H1 (cell line): ENCODE measurements around the gene SOHLH1. TPM values are rescaled to one million over a fixed set of nuclear protein-coding genes. Genes with fewer than 3 reads are reported as not detected.

ENCODE experiments used
- CTCF ChIA-PET: fragments of 300-600 bp; sonication (Branson Sonifier 250); formaldehyde crosslinking; loops from one replicate; lab custom pipeline; 2021; ENCODE audit not compliant: partially characterized antibody; lab: Charles Lee
- POLR2A ChIA-PET: fragments of 300-600 bp; sonication (Branson Sonifier 250); formaldehyde crosslinking; loops from one replicate; lab custom pipeline; 2021; ENCODE audit warnings: inconsistent platforms; ENCODE audit not compliant: partially characterized antibody; lab: Charles Lee
- DNase-seq, 2 experiments: peaks; one replicate each; pipeline versions ENCODE4 v3.0.0 to v3.0.0-alpha.2; 2010 to 2022; ENCODE audit warnings: low spot score in 2 of 2, low read depth in 1 of 2, mixed read lengths in 1 of 2
- FAIRE-seq: peaks from 2 replicates; lab custom pipeline; 2011; peaks lifted over from hg19 to GRCh38; lab: Jason Lieb, UNC
- H2AFZ ChIP-seq: 2 replicates; pipeline ENCODE4 v1.8.1; 2012; ENCODE audit warnings: low read length, inconsistent platforms
- H2AK5ac ChIP-seq: 2 replicates; pipeline ENCODE4 v1.6.1; 2013; ENCODE audit warnings: low read depth, low read length
- H2BK120ac ChIP-seq: replicated peaks from 2 replicates; pipeline ENCODE3; 2013; ENCODE audit warnings: low read depth, low read length, inconsistent platforms
- H2BK12ac ChIP-seq: 2 replicates; pipeline ENCODE4 v1.6.1; 2013; ENCODE audit warnings: low read depth, low read length
- H2BK15ac ChIP-seq: 2 replicates; pipeline ENCODE4 v1.6.1; 2013; ENCODE audit warnings: low read length
- H2BK20ac ChIP-seq: 2 replicates; pipeline ENCODE4 v1.6.1; 2013; ENCODE audit warnings: low read length
- H2BK5ac ChIP-seq: 2 replicates; pipeline ENCODE4 v1.6.1; 2013; ENCODE audit warnings: low read depth, low read length
- H3K14ac ChIP-seq: 2 replicates; pipeline ENCODE4 v1.6.1; 2013; ENCODE audit warnings: inconsistent platforms; ENCODE audit not compliant: insufficient read length
- H3K18ac ChIP-seq: 2 replicates; pipeline ENCODE4 v1.6.1; 2013; ENCODE audit warnings: low read length; ENCODE audit errors: extremely low read depth
- H3K23ac ChIP-seq: 2 replicates; pipeline ENCODE4 v1.6.1; 2013; ENCODE audit warnings: inconsistent platforms; ENCODE audit not compliant: insufficient read length
- H3K23me2 ChIP-seq: 2 replicates; pipeline ENCODE4 v1.6.1; 2013; ENCODE audit warnings: low read depth, low read length
- H3K27ac ChIP-seq: 2 replicates; pipeline ENCODE4 v1.6.1; 2011; ENCODE audit warnings: low read depth, low read length, inconsistent platforms
- H3K27me3 ChIP-seq, 4 experiments: replicated peaks in 1 of 4; 1 replicate in 1 of 4; 2 replicates in 3 of 4; pipeline versions ENCODE4 v1.6.1 to v1.8.1; 2011 to 2013; ENCODE audit warnings: low read length in 3 of 4, mild to moderate bottlenecking in 3 of 4, inconsistent platforms in 2 of 4, mixed read lengths in 2 of 4, moderate library complexity in 1 of 4; ENCODE audit not compliant: control insufficient read depth in 3 of 4, insufficient read depth in 3 of 4; ENCODE audit errors: extremely low read depth in 1 of 4
- H3K36me3 ChIP-seq, 4 experiments: 2 replicates each; pipeline versions ENCODE4 v1.6.1 to v1.8.1; 2011 to 2013; ENCODE audit warnings: mild to moderate bottlenecking in 4 of 4, low read length in 3 of 4, moderate library complexity in 2 of 4, control low read depth in 1 of 4, inconsistent platforms in 1 of 4; ENCODE audit not compliant: insufficient read depth in 4 of 4, control insufficient read depth in 2 of 4
- H3K4ac ChIP-seq: replicated peaks from 2 replicates; pipeline ENCODE3; 2013; ENCODE audit warnings: low read length, low read depth, mixed read lengths, inconsistent platforms; ENCODE audit not compliant: insufficient read length
- H3K4me1 ChIP-seq, 4 experiments: replicated peaks in 1 of 4; 1 replicate in 1 of 4; 2 replicates in 3 of 4; pipeline versions ENCODE4 v1.6.1 to v1.8.1; 2011 to 2013; ENCODE audit warnings: low read length in 3 of 4, inconsistent platforms in 2 of 4, mixed read lengths in 1 of 4; ENCODE audit not compliant: insufficient read depth in 4 of 4, control insufficient read depth in 3 of 4
- H3K4me2 ChIP-seq, 2 experiments: 2 replicates each; pipeline versions ENCODE4 v1.6.1 to v1.8.1; 2011 to 2013; ENCODE audit warnings: low read depth in 2 of 2, low read length in 2 of 2, control low read depth in 1 of 2, inconsistent platforms in 1 of 2, mild to moderate bottlenecking in 1 of 2; ENCODE audit not compliant: insufficient read depth in 1 of 2
- H3K4me3 ChIP-seq, 4 experiments: fragments of 200-600, 300-600 bp in 1 of 4; sonication (generic), shearing (Covaris generic), sonication (Bioruptor Twin) in 1 of 4; 2 replicates each; pipeline versions ENCODE4 v1.5.1 to v1.8.1; 2011 to 2016; ENCODE audit warnings: low read length in 4 of 4, low read depth in 3 of 4, control low read depth in 2 of 4, inconsistent platforms in 2 of 4, mild to moderate bottlenecking in 2 of 4, mixed read lengths in 1 of 4, moderate library complexity in 1 of 4; ENCODE audit not compliant: insufficient read depth in 2 of 4; ENCODE audit errors: extremely low read depth in 1 of 4
- H3K56ac ChIP-seq: replicated peaks from 2 replicates; pipeline ENCODE3; 2013; ENCODE audit warnings: low read depth, mild to moderate bottlenecking, mixed read lengths, low read length, inconsistent platforms; ENCODE audit not compliant: insufficient read length
- H3K79me1 ChIP-seq: 2 replicates; pipeline ENCODE4 v1.6.1; 2013; ENCODE audit warnings: low read depth, low read length, control low read depth
- H3K79me2 ChIP-seq, 2 experiments: 2 replicates each; pipeline versions ENCODE4 v1.6.1 to v1.8.1; 2012 to 2013; ENCODE audit warnings: low read length in 2 of 2, mild to moderate bottlenecking in 2 of 2, inconsistent platforms in 1 of 2; ENCODE audit not compliant: insufficient read depth in 2 of 2, control insufficient read depth in 1 of 2
- H3K9ac ChIP-seq, 4 experiments: replicated peaks in 1 of 4; 1 replicate in 1 of 4; 2 replicates in 3 of 4; pipeline versions ENCODE4 v1.6.1 to v1.8.1; 2011 to 2013; ENCODE audit warnings: low read depth in 3 of 4, low read length in 3 of 4, control low read depth in 2 of 4, mild to moderate bottlenecking in 2 of 4, moderate library complexity in 2 of 4, inconsistent platforms in 1 of 4; ENCODE audit errors: extremely low read depth in 1 of 4
- H3K9me3 ChIP-seq, 2 experiments: 2 replicates each; pipeline versions ENCODE4 v1.6.1 to v1.8.1; 2012 to 2013; ENCODE audit warnings: mild to moderate bottlenecking in 2 of 2, moderate library complexity in 2 of 2, control low read depth in 1 of 2, inconsistent platforms in 1 of 2, low read depth in 1 of 2, low read length in 1 of 2, mixed read lengths in 1 of 2; ENCODE audit not compliant: insufficient read depth in 2 of 2
- H4K20me1 ChIP-seq, 2 experiments: replicated peaks in 1 of 2; 2 replicates each; pipeline versions ENCODE3 to v1.8.1; 2011 to 2013; ENCODE audit warnings: inconsistent platforms in 2 of 2, low read length in 2 of 2, mild to moderate bottlenecking in 1 of 2; ENCODE audit not compliant: insufficient read depth in 2 of 2, control insufficient read depth in 1 of 2
- H4K5ac ChIP-seq: 2 replicates; pipeline ENCODE4 v1.6.1; 2013; ENCODE audit warnings: low read length, low read depth, mixed read lengths, inconsistent platforms; ENCODE audit not compliant: insufficient read length
- H4K8ac ChIP-seq: 2 replicates; pipeline ENCODE4 v1.8.0; 2013; ENCODE audit warnings: mild to moderate bottlenecking, moderate library complexity, low read length, inconsistent platforms; ENCODE audit not compliant: insufficient read depth; ENCODE audit errors: extremely low read depth
- H4K91ac ChIP-seq: replicated peaks from 2 replicates; pipeline ENCODE3; 2013; ENCODE audit warnings: low read length, mixed read lengths, inconsistent platforms; ENCODE audit not compliant: insufficient read length
- CREB1 ChIP-seq: IDR thresholded peaks from 2 replicates; pipeline ENCODE4 v1.6.1; 2012; ENCODE audit warnings: inconsistent platforms
- HDAC2 ChIP-seq, 2 experiments: fragments of 300-600 bp in 1 of 2; sonication (generic) in 1 of 2; IDR thresholded peaks; 2 replicates each; pipeline ENCODE4 v1.6.1; 2011 to 2012; ENCODE audit warnings: low read depth in 2 of 2, low read length in 2 of 2, mild to moderate bottlenecking in 2 of 2, moderate library complexity in 2 of 2, borderline replicate concordance in 1 of 2, inconsistent platforms in 1 of 2
- KDM4A ChIP-seq: IDR thresholded peaks from one replicate; pipeline ENCODE4 v1.7.1; 2012; ENCODE audit warnings: low read depth, mild to moderate bottlenecking, moderate library complexity, low read length, inconsistent platforms; ENCODE audit not compliant: severe bottlenecking
- KDM5A ChIP-seq: fragments of 200-600 bp; IDR thresholded peaks from 2 replicates; pipeline ENCODE4 v1.7.1; 2012; ENCODE audit warnings: mild to moderate bottlenecking, low read length, inconsistent platforms, mixed read lengths
- POLR2AphosphoS5 ChIP-seq: IDR thresholded peaks from 2 replicates; pipeline ENCODE4 v1.6.1; 2011; ENCODE audit warnings: low read depth, low read length
- TCF12 ChIP-seq: IDR thresholded peaks from 2 replicates; pipeline ENCODE4 v1.6.1; 2011; ENCODE audit warnings: low read depth, mild to moderate bottlenecking, low read length
- WGBS, 2 experiments: shearing (Covaris generic) in 1 of 2; methylation state at CpG; one replicate each; pipeline versions ENCODE4 v1.1.6 to v1.1.7; 2013 to 2015; ENCODE audit warnings: low lambda C conversion rate in 2 of 2, mixed read lengths in 2 of 2, inconsistent platforms in 1 of 2, low coverage in 1 of 2, missing lambda C conversion rate in 1 of 2; ENCODE audit not compliant: insufficient replicate concordance in 2 of 2, insufficient coverage in 1 of 2, insufficient read length in 1 of 2; ENCODE audit errors: extremely low coverage in 1 of 2, missing lambda C conversion rate in 1 of 2; 5-methylcytosine and 5-hydroxymethylcytosine counted together
- polyA plus RNA-seq, 7 experiments: library from polyadenylated mRNA; depleted of rRNA in 3 of 7; stranded (reverse) in 5 of 7; unstranded in 2 of 7; fragments of >200 nt in 5 of 7; fragments of 200-250 nt in 2 of 7; gene quantifications; 1 replicate in 5 of 7; 2 replicates in 1 of 7; 4 replicates in 1 of 7; pipeline versions ENCODE4 v1.2.1 to v1.2.3, GENCODE V29; 2011 to 2013; ENCODE audit warnings: missing spikeins in 2 of 7, mixed read lengths in 2 of 7
- total RNA-seq: library from RNA; stranded (reverse); fragmentation: NEBNext Ultra II Directional; extraction: Animal tissue kit (Norgen Biotek cat#: 25700); gene quantifications from 2 replicates; pipeline ENCODE4 v1.2.1, GENCODE V29; 2021
- TF ChIP-seq, protein P1 (sequence below): IDR thresholded peaks from 2 replicates; pipeline ENCODE4 v1.6.1; 2011; ENCODE audit warnings: low read depth, mild to moderate bottlenecking, low read length; ENCODE audit not compliant: insufficient read depth
- TF ChIP-seq, protein P2 (sequence below): IDR thresholded peaks from 2 replicates; pipeline ENCODE4 v1.6.1; 2012; ENCODE audit warnings: low read length, inconsistent platforms

Gene SOHLH1
- total and polyA plus RNA-seq, 2 of the 8 experiments (the other 6 are each of a cell fraction or from before 2014, with no cell fraction given): 0.11 TPM; not detected in 1

DNA sequence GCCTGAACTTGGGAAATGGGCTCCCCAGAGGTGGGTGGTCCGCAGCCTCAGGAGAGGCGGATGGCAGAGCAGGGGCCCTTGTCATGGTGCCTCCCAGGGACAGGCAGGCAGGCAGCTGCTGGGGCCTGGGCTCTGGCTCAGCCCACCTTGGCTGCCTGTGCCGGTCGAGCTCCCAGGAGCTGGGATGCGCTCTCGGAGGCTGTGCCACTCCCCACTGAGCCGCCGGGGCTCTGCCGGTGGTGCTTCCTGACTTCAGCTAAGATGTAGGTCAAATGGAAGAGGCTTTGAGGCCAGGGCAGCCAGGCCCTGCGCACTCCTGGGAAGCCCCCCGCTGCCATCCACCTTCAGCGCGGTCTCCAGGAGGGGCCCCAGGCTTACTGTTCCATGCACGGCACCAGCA is 43.7 kb upstream of the SOHLH1 start:
- H4K8ac ChIP-seq: no peak overlapping the region
- H3K9ac ChIP-seq: no peak overlapping the region
- H4K20me1 ChIP-seq: no peaks in the 10 kb centered on the region
- no peaks in the 10 kb centered on the region for H3K9me3 ChIP-seq
- no peak overlapping the region for H2AFZ ChIP-seq
- H3K14ac ChIP-seq: no peak overlapping the region
- ChIA-PET POLR2A (no interaction called here), CTCF (interaction anchor here (1.1 to 1.9 kb wide), 3 partner anchors 21 to 139 kb away, joined by 3 to 5 read pairs (median 4); partner anchors contain the start of gene KCNT1)
- no peak overlapping the region for H3K18ac ChIP-seq
- 92% methylated on average over 11 of the region's 14 CpGs; no CpG with 5 or more reads in 1 of the 2 experiments for WGBS, 2 experiments
- FAIRE-seq (no peak), DNase-seq (no peak)
- no peaks in the 10 kb centered on the region for H3K79me2 ChIP-seq
- H3K23ac ChIP-seq: no peak overlapping the region
- H2BK15ac ChIP-seq: no peak overlapping the region
- H3K4me3 ChIP-seq: no peak overlapping the region
- H3K4ac ChIP-seq: no peak overlapping the region
- no peak overlapping the region for H4K5ac ChIP-seq
- no peaks in the 10 kb centered on the region for H3K27me3 ChIP-seq
- H2BK12ac ChIP-seq: no peak overlapping the region
- H2BK120ac ChIP-seq: no peak overlapping the region
- H3K79me1 ChIP-seq: no peaks in the 10 kb centered on the region
- H2BK5ac ChIP-seq: no peak overlapping the region
- H3K36me3 ChIP-seq: no peaks in the 10 kb centered on the region
- H3K56ac ChIP-seq: no peak overlapping the region
- H3K27ac ChIP-seq: no peak overlapping the region
- no peak overlapping the region for H2BK20ac ChIP-seq
- no peak for TF ChIP-seq HDAC2 (IDR thresholded peaks at IDR 0.05; ENCODE audit: borderline replicate concordance in 1 of 2, low read depth in 2 of 2, low read length in 2 of 2)
- TF ChIP-seq, protein P1, sequence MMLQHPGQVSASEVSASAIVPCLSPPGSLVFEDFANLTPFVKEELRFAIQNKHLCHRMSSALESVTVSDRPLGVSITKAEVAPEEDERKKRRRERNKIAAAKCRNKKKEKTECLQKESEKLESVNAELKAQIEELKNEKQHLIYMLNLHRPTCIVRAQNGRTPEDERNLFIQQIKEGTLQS: no peak
- TF ChIP-seq KDM5A: no peak
- no peak for TF ChIP-seq POLR2AphosphoS5
- no peak for TF ChIP-seq KDM4A
- no peak for TF ChIP-seq TCF12
- TF ChIP-seq, protein P2, sequence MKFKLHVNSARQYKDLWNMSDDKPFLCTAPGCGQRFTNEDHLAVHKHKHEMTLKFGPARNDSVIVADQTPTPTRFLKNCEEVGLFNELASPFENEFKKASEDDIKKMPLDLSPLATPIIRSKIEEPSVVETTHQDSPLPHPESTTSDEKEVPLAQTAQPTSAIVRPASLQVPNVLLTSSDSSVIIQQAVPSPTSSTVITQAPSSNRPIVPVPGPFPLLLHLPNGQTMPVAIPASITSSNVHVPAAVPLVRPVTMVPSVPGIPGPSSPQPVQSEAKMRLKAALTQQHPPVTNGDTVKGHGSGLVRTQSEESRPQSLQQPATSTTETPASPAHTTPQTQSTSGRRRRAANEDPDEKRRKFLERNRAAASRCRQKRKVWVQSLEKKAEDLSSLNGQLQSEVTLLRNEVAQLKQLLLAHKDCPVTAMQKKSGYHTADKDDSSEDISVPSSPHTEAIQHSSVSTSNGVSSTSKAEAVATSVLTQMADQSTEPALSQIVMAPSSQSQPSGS: no peak
- no peak for TF ChIP-seq CREB1
- peaks cover 0 to 1% (median under 1%) of the 10 kb centered on the region in 4 experiments; a peak in 2 of 7 replicates for H3K4me1 ChIP-seq
- H2AK5ac ChIP-seq: no peak overlapping the region
- no peak overlapping the region for H3K4me2 ChIP-seq
- H4K91ac ChIP-seq: no peak overlapping the region
- no peaks in the 10 kb centered on the region for H3K23me2 ChIP-seq
